Transverse colon (tissue), 4 donors: ENCODE data around the gene UBAC2.

Experiments
- POLR2AphosphoS5 ChIP-seq, 3 donors: sonication (generic); formaldehyde crosslinking; IDR thresholded peaks; one replicate each; pipeline ENCODE4 v1.6.1; 2016; ENCODE audit warnings: antibody characterized with exemption in 3 of 3
- TF ChIP-seq, protein P1 (sequence below), 5 experiments: fragments of 200-600 bp in 3 of 5; fragments of 450-650 bp in 2 of 5; sonication (generic) in 3 of 5; IDR thresholded peaks; 1 replicate in 2 of 5; 2 replicates in 3 of 5; pipeline ENCODE4 v1.5.1; 2016 to 2017; ENCODE audit warnings: antibody characterized with exemption in 5 of 5, inconsistent platforms in 3 of 5, mild to moderate bottlenecking in 2 of 5, moderate library complexity in 1 of 5

DNA sequence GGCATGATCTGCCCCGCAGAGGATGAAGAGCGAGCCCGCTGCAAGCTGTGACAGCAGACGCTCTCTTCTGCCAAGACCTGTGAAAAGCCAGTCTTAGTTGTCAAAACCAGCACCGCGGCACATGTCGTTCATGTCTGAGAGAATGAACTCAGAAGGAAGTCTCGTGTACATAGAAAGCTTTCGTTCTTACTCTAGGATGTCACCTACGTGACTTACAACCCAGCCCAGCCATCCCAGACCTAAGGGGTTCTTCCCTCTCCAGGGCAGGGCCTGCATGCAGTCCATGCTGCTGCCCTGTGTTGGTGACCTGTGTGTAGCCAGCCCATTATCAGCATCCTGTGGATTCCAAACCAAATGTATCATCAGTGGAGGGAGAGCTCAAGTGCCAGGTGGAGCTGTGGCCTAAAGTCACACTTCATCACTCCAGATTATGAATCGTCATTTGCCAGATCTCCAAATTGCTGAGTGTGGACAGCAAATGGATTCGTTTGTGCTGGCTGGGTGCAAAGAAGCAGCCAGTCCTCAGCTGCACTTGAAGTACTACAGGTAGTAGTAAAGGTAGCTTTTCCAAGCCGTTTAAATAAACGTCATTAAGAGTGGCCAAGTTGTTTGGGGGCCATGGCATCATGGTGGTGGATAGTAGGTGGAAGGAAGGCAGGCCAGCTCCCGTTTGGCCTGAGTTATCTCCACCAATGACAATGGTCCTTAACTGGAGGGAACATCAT, 180.4 kb downstream of the UBAC2 start:
- TF ChIP-seq, protein P1, sequence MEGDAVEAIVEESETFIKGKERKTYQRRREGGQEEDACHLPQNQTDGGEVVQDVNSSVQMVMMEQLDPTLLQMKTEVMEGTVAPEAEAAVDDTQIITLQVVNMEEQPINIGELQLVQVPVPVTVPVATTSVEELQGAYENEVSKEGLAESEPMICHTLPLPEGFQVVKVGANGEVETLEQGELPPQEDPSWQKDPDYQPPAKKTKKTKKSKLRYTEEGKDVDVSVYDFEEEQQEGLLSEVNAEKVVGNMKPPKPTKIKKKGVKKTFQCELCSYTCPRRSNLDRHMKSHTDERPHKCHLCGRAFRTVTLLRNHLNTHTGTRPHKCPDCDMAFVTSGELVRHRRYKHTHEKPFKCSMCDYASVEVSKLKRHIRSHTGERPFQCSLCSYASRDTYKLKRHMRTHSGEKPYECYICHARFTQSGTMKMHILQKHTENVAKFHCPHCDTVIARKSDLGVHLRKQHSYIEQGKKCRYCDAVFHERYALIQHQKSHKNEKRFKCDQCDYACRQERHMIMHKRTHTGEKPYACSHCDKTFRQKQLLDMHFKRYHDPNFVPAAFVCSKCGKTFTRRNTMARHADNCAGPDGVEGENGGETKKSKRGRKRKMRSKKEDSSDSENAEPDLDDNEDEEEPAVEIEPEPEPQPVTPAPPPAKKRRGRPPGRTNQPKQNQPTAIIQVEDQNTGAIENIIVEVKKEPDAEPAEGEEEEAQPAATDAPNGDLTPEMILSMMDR (IDR thresholded peaks at IDR 0.05), result no peak
- no peak for TF ChIP-seq POLR2AphosphoS5 (IDR thresholded peaks at IDR 0.05)
